GM23338 (cell line): ENCODE results near the gene FDXACB1. TPM values are rescaled to one million over a fixed set of nuclear protein-coding genes. Genes with fewer than 3 reads are reported as not detected.

Experiments used
- ATAC-seq: fragments of 200-7000 bp; cut with Tn5 transposase; 3 replicates; pipeline ENCODE4 v1.9.1; 2020
- DNase-seq: peaks from one replicate; pipeline ENCODE4 v3.0.0-alpha.2; 2015; ENCODE audit warnings: low spot score
- H2AFZ ChIP-seq: fragments of 200-600 bp; sonication (generic); 2 replicates; pipeline ENCODE4 v1.8.0; 2016; ENCODE audit warnings: antibody characterized with exemption, mild to moderate bottlenecking, moderate library complexity
- H3F3A ChIP-seq: fragments of 200-600 bp; sonication (generic); replicated peaks from 2 replicates; pipeline ENCODE4 v1.8.0; 2017; ENCODE audit warnings: antibody characterized with exemption, mixed run types, low read depth
- H3K27ac ChIP-seq: fragments of 200-600 bp; sonication (generic); 2 replicates; pipeline ENCODE4 v1.6.1; 2016; ENCODE audit warnings: low read depth
- H3K27me3 ChIP-seq: fragments of 200-600 bp; sonication (generic); 2 replicates; pipeline ENCODE4 v1.8.0; 2016; ENCODE audit warnings: mild to moderate bottlenecking, mixed run types, moderate library complexity; ENCODE audit not compliant: insufficient read depth
- H3K36me3 ChIP-seq: fragments of 200-600 bp; sonication (generic); 2 replicates; pipeline ENCODE4 v1.8.0; 2016; ENCODE audit warnings: mild to moderate bottlenecking; ENCODE audit not compliant: insufficient read depth
- H3K4me1 ChIP-seq: fragments of 200-600 bp; sonication (generic); 2 replicates; pipeline ENCODE4 v1.8.0; 2016; ENCODE audit warnings: mild to moderate bottlenecking, moderate library complexity; ENCODE audit not compliant: insufficient read depth
- H3K4me2 ChIP-seq: fragments of 200-600 bp; sonication (generic); 2 replicates; pipeline ENCODE4 v1.7.1; 2017; ENCODE audit warnings: mixed run types
- H3K4me3 ChIP-seq: fragments of 200-600 bp; sonication (generic); 2 replicates; pipeline ENCODE4 v1.6.1; 2016; ENCODE audit warnings: mixed run types
- H3K79me2 ChIP-seq: fragments of 200-600 bp; sonication (generic); replicated peaks from 2 replicates; pipeline ENCODE4 v1.8.0; 2017; ENCODE audit warnings: mild to moderate bottlenecking; ENCODE audit not compliant: insufficient read depth
- H3K9me2 ChIP-seq: fragments of 200-600 bp; sonication (generic); 2 replicates; pipeline ENCODE4 v1.8.0; 2017; ENCODE audit not compliant: insufficient read depth
- H4K20me1 ChIP-seq: fragments of 200-600 bp; sonication (generic); replicated peaks from 2 replicates; pipeline ENCODE4 v1.8.0; 2017; ENCODE audit warnings: mild to moderate bottlenecking; ENCODE audit not compliant: insufficient read depth
- H3K27ac Mint-ChIP-seq: 2 replicates; pipeline ENCODE4 v1.8.0; 2020; ENCODE audit warnings: inconsistent platforms, mild to moderate bottlenecking, moderate library complexity, mixed read lengths
- H3K27me3 Mint-ChIP-seq: 3 replicates; pipeline ENCODE4 v1.8.0; 2022; ENCODE audit warnings: low read depth, mild to moderate bottlenecking, moderate library complexity, mixed read lengths, inconsistent platforms; ENCODE audit not compliant: insufficient read depth, poor library complexity
- H3K36me3 Mint-ChIP-seq: 3 replicates; pipeline ENCODE4 v1.8.0; 2021; ENCODE audit warnings: low read depth, mild to moderate bottlenecking, inconsistent platforms, moderate library complexity, mixed read lengths
- H3K4me1 Mint-ChIP-seq: 3 replicates; pipeline ENCODE4 v1.8.0; 2020; ENCODE audit warnings: mild to moderate bottlenecking, inconsistent platforms, mixed read lengths
- H3K4me3 Mint-ChIP-seq: 3 replicates; pipeline ENCODE4 v1.8.0; 2021; ENCODE audit warnings: moderate library complexity, mild to moderate bottlenecking, inconsistent platforms, mixed read lengths
- H3K9me3 Mint-ChIP-seq: 3 replicates; pipeline ENCODE4 v1.8.0; 2020; ENCODE audit warnings: moderate library complexity, mild to moderate bottlenecking, inconsistent platforms, mixed read lengths
- CREB1 ChIP-seq: fragments of 250-450 bp; sonication (Bioruptor Pico); IDR thresholded peaks from 2 replicates; pipeline ENCODE4 v1.5.0; 2020; ENCODE audit warnings: low read depth, mild to moderate bottlenecking, moderate library complexity
- EZH2phosphoT487 ChIP-seq: fragments of 200-600 bp; sonication (generic); IDR thresholded peaks from one replicate; pipeline ENCODE4 v1.8.1; 2018; ENCODE audit warnings: antibody characterized with exemption; ENCODE audit not compliant: unreplicated experiment
- NANOG ChIP-seq: IDR thresholded peaks from 2 replicates; pipeline ENCODE4 v1.6.1; 2016; ENCODE audit warnings: antibody characterized with exemption, borderline replicate concordance
- POLR2AphosphoS5 ChIP-seq: IDR thresholded peaks from 2 replicates; pipeline ENCODE4 v1.6.1; 2016; ENCODE audit warnings: antibody characterized with exemption, low read depth
- STAT1 ChIP-seq: IDR thresholded peaks from one replicate; pipeline ENCODE4 v1.6.1; 2016; ENCODE audit warnings: antibody characterized with exemption; ENCODE audit not compliant: unreplicated experiment
- ZNF114 ChIP-seq: fragments of 250-450 bp; sonication (Bioruptor Pico); IDR thresholded peaks from 2 replicates; pipeline ENCODE4 v1.5.0; 2020; ENCODE audit warnings: mild to moderate bottlenecking, moderate library complexity
- ZNF331 ChIP-seq: fragments of 250-450 bp; sonication (Bioruptor Pico); IDR thresholded peaks from 2 replicates; pipeline ENCODE4 v1.5.0; 2020; ENCODE audit warnings: low read depth, mild to moderate bottlenecking, moderate library complexity
- polyA plus RNA-seq: library from polyadenylated mRNA; unstranded; fragments of >200 nt; fragmentation: Nextera tagmentation; extraction: Ambion mirVana; gene quantifications from 2 replicates; pipeline ENCODE4 v1.2.1, GENCODE V29; 2016
- total RNA-seq: library from RNA; depleted of rRNA; stranded (reverse); fragments of >200 nt; shearing (Covaris generic); gene quantifications from 2 replicates; pipeline ENCODE4 v1.2.3, GENCODE V29; 2014
- TF ChIP-seq, protein P1 (sequence below), 2 experiments: fragments of 200-600 bp in 1 of 2; sonication (generic) in 1 of 2; conservative IDR thresholded peaks; 2 replicates each; pipeline versions ENCODE4 v1.5.1 to v1.6.1; 2016 to 2017; ENCODE audit warnings: antibody characterized with exemption in 2 of 2, low read depth in 2 of 2, mild to moderate bottlenecking in 2 of 2, moderate library complexity in 1 of 2
- TF ChIP-seq, protein P2 (sequence below): IDR thresholded peaks from one replicate; pipeline ENCODE4 v1.6.1; 2018; ENCODE audit warnings: antibody characterized with exemption; ENCODE audit not compliant: unreplicated experiment

Gene FDXACB1
- total and polyA plus RNA-seq, 2 experiments from 2014 or later = 1.6 to 2.4 TPM

DNA sequence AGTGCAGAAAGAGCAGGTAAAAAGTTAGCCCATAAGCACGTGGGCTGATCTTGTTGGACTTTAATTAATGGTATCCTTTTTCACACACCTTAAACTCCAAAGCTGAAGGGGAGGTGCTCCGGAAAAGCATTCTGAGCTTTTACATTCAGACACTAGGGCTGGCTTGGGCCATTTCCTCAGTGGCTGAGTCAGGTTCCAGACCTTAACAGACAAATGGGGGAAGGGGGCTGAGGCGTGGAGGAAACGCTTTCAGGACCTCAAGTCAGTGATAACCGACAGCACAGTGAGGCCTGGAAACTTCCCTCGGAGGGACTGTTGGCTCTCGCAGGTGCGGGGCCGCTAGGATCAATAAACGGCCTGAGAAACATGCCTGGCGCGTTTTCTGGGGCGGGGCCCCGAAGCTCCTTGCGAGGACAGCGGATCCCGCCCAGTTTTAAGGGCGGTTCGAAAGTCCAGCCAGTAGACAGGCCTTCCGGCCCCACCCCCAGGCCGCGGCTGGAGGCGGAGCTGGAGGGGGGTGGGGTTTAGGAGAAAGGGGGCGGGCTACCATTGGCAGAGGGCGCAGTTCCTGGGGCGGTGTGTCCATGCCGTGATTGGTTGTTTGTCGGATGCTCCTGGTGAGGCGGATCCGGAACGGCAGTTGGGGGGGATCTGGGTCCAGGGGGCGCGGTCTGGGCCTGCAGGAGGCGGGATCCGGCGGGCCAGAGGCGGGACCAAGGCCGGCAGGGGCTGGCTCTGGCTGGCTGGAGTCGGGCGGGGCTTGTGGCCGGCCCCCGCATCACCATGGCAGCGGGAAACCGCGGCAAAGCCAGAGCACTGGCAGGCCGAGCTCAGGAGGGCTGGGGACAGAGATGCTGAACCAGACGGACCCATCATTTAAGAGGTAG, 47.8 kb upstream of the FDXACB1 start:
- peak overlapping the region; percentile 74 for H3K4me2 ChIP-seq
- peak overlapping the region; percentile 99 for H2AFZ ChIP-seq
- H4K20me1 ChIP-seq = no peaks in the 10 kb centered on the region
- peaks cover 29% of the 10 kb centered on the region for H3K4me1 Mint-ChIP-seq
- H3K36me3 Mint-ChIP-seq = no peaks in the 10 kb centered on the region
- H3K27me3 ChIP-seq = no peaks in the 10 kb centered on the region
- peak overlapping the region; percentile 94 for H3K27ac ChIP-seq
- H3K4me1 ChIP-seq = peaks cover 20% of the 10 kb centered on the region
- H3K9me2 ChIP-seq = no peaks in the 10 kb centered on the region
- H3K27ac Mint-ChIP-seq = peak overlapping the region; percentile 97
- H3K9me3 Mint-ChIP-seq = no peaks in the 10 kb centered on the region
- H3K27me3 Mint-ChIP-seq = peaks cover 5% of the 10 kb centered on the region
- no peaks in the 10 kb centered on the region for H3K79me2 ChIP-seq
- DNase-seq (peak; percentile 98), ATAC-seq (peak; percentile 90)
- peak overlapping the region; percentile 78 for H3K4me3 Mint-ChIP-seq
- TF ChIP-seq ZNF331 (CRISPR knock-in tag) (no peak), POLR2AphosphoS5 (peak; percentile 86)
- peak overlapping the region; percentile 51 for H3K4me3 ChIP-seq
- no peaks in the 10 kb centered on the region for H3K36me3 ChIP-seq
- H3F3A ChIP-seq = no peaks in the 10 kb centered on the region; the same call in 1 of the 2 replicates

DNA sequence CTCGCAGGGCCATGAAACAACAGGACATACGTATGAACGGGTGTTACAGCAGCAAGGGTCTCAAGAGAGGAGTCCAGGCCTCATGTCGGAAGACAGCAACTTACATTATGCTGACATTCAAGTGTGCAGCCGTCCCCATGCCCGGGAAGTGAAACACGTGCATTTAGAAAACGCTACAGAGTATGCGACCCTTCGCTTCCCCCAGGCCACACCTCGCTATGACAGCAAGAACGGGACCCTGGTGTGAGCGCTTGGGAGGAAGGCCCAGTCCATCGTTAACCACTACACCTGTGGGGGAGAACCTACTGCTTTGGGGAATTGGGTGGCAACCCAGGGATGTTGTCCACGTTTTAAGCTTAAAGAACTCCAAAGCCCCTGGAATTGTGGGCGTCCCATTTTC, 47.0 kb upstream of the FDXACB1 start:
- ATAC-seq (no peak), DNase-seq (no peak)
- Histone ChIP-seq H3F3A (no peaks in the 10 kb centered on the region; the same call in 1 of the 2 replicates), H3K27me3 (no peaks in the 10 kb centered on the region), H3K4me1 (peaks cover 20% of the 10 kb centered on the region), H2AFZ (peak overlapping the region; percentile 76), H3K27ac (peak overlapping the region; percentile 94), H3K4me3 (peak overlapping the region; percentile 51), H3K79me2 (no peaks in the 10 kb centered on the region), H3K36me3 (no peaks in the 10 kb centered on the region), H3K4me2 (peak overlapping the region; percentile 74), H3K9me2 (no peaks in the 10 kb centered on the region), H4K20me1 (no peaks in the 10 kb centered on the region)
- Mint-ChIP-seq H3K4me3 (peak overlapping the region; percentile 78), H3K27me3 (peaks cover 2% of the 10 kb centered on the region), H3K27ac (peak overlapping the region; percentile 97), H3K36me3 (no peaks in the 10 kb centered on the region), H3K4me1 (peaks cover 29% of the 10 kb centered on the region), H3K9me3 (no peaks in the 10 kb centered on the region)
- TF ChIP-seq, protein P1, sequence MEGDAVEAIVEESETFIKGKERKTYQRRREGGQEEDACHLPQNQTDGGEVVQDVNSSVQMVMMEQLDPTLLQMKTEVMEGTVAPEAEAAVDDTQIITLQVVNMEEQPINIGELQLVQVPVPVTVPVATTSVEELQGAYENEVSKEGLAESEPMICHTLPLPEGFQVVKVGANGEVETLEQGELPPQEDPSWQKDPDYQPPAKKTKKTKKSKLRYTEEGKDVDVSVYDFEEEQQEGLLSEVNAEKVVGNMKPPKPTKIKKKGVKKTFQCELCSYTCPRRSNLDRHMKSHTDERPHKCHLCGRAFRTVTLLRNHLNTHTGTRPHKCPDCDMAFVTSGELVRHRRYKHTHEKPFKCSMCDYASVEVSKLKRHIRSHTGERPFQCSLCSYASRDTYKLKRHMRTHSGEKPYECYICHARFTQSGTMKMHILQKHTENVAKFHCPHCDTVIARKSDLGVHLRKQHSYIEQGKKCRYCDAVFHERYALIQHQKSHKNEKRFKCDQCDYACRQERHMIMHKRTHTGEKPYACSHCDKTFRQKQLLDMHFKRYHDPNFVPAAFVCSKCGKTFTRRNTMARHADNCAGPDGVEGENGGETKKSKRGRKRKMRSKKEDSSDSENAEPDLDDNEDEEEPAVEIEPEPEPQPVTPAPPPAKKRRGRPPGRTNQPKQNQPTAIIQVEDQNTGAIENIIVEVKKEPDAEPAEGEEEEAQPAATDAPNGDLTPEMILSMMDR (conservative IDR thresholded peaks at IDR 0.05; ENCODE audit: low read depth in 2 of 2) = no peak
- no peak for TF ChIP-seq NANOG
- no peak for TF ChIP-seq EZH2phosphoT487
- TF ChIP-seq CREB1 (CRISPR knock-in tag) = no peak
- TF ChIP-seq STAT1 = no peak
- no peak for TF ChIP-seq ZNF331 (CRISPR knock-in tag)
- TF ChIP-seq, protein P2, sequence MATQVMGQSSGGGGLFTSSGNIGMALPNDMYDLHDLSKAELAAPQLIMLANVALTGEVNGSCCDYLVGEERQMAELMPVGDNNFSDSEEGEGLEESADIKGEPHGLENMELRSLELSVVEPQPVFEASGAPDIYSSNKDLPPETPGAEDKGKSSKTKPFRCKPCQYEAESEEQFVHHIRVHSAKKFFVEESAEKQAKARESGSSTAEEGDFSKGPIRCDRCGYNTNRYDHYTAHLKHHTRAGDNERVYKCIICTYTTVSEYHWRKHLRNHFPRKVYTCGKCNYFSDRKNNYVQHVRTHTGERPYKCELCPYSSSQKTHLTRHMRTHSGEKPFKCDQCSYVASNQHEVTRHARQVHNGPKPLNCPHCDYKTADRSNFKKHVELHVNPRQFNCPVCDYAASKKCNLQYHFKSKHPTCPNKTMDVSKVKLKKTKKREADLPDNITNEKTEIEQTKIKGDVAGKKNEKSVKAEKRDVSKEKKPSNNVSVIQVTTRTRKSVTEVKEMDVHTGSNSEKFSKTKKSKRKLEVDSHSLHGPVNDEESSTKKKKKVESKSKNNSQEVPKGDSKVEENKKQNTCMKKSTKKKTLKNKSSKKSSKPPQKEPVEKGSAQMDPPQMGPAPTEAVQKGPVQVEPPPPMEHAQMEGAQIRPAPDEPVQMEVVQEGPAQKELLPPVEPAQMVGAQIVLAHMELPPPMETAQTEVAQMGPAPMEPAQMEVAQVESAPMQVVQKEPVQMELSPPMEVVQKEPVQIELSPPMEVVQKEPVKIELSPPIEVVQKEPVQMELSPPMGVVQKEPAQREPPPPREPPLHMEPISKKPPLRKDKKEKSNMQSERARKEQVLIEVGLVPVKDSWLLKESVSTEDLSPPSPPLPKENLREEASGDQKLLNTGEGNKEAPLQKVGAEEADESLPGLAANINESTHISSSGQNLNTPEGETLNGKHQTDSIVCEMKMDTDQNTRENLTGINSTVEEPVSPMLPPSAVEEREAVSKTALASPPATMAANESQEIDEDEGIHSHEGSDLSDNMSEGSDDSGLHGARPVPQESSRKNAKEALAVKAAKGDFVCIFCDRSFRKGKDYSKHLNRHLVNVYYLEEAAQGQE = no peak
- no peak for TF ChIP-seq POLR2AphosphoS5
- no peak for TF ChIP-seq ZNF114 (CRISPR knock-in tag)
